ENCODE data around the gene SAMSN1. TPM values are rescaled to one million over a fixed set of nuclear protein-coding genes. Genes with fewer than 3 reads are reported as not detected.

Gene SAMSN1
- total RNA-seq, 2 donors from 2014 or later, result 1.4 TPM; not detected in 1

DNA sequence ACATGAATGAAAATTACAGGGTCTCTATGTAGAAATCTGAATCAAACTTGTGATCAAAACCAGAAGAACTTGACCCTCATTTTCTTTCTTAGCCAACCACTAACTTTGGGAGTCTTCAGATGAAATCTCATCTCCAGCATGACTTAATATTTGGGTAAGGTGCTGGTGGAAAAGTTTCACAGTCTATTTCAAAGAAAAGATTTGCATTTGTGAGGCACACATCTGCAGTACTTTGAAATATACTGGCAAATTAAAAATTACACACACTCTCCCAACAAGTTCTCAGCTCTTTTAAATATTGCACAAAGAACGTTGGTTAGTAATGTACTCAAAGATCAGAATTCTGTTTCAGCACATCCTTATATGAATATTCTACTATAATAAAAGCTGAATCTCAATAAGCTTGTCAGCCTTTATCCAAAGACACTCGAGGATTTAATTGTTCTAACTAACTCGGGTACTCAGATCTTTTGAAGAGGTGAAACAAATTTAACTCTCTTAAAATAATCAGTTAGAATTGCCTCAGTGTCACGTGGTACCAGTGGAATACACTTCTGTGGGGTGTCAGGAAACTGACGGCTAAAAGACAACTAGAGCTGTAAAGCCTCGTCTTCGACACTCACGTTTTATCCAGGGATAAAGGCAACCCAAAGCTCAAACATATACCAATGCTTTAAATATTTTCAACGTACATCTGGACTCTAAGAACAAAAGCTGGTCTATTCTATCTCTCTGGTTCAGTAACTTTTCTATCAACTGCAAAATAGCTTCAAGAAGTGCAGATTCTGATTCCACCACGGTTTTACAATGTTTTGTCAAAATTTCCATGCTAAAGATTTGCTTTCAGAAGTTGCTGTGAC lies 19.0 kb downstream of the SAMSN1 start:
- no peak overlapping the region for H3K4me3 ChIP-seq (ENCODE audit: low read length)
- H3K36me3 ChIP-seq (ENCODE audit: control insufficient read depth, insufficient read depth, low read length), result no peaks in the 10 kb centered on the region
- Mint-ChIP-seq H3K27ac (no peak overlapping the region), H3K9me3 (no peaks in the 10 kb centered on the region), H3K27me3 (ENCODE audit: insufficient read depth) (no peaks in the 10 kb centered on the region), H3K36me3 (ENCODE audit: low read depth) (no peaks in the 10 kb centered on the region), H3K4me3 (no peak overlapping the region), H3K4me1 (no peaks in the 10 kb centered on the region)
- H3K9ac ChIP-seq (ENCODE audit: extremely low read depth, low read length, poor library complexity, severe bottlenecking), result no peak overlapping the region
- no peaks in the 10 kb centered on the region for H3K9me3 ChIP-seq (ENCODE audit: control insufficient read depth, low read length)
- TF ChIP-seq, protein P1, sequence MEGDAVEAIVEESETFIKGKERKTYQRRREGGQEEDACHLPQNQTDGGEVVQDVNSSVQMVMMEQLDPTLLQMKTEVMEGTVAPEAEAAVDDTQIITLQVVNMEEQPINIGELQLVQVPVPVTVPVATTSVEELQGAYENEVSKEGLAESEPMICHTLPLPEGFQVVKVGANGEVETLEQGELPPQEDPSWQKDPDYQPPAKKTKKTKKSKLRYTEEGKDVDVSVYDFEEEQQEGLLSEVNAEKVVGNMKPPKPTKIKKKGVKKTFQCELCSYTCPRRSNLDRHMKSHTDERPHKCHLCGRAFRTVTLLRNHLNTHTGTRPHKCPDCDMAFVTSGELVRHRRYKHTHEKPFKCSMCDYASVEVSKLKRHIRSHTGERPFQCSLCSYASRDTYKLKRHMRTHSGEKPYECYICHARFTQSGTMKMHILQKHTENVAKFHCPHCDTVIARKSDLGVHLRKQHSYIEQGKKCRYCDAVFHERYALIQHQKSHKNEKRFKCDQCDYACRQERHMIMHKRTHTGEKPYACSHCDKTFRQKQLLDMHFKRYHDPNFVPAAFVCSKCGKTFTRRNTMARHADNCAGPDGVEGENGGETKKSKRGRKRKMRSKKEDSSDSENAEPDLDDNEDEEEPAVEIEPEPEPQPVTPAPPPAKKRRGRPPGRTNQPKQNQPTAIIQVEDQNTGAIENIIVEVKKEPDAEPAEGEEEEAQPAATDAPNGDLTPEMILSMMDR (conservative IDR thresholded peaks at IDR 0.05), result no peak
- WGBS, 2 experiments (ENCODE audit: insufficient coverage in 1 of 2, insufficient read length in 1 of 2), result 80 to 81% methylated on average over 9 to 10 of the region's 10 CpGs
- H3K27ac ChIP-seq (ENCODE audit: low read depth, low read length), result no peak overlapping the region
- no peaks in the 10 kb centered on the region for H3K4me1 ChIP-seq (ENCODE audit: control insufficient read depth, insufficient read depth, low read length)
- H3K27me3 ChIP-seq (ENCODE audit: control insufficient read depth, insufficient read depth, low read length, poor library complexity, severe bottlenecking), result no peaks in the 10 kb centered on the region
- no peak for DNase-seq

DNA sequence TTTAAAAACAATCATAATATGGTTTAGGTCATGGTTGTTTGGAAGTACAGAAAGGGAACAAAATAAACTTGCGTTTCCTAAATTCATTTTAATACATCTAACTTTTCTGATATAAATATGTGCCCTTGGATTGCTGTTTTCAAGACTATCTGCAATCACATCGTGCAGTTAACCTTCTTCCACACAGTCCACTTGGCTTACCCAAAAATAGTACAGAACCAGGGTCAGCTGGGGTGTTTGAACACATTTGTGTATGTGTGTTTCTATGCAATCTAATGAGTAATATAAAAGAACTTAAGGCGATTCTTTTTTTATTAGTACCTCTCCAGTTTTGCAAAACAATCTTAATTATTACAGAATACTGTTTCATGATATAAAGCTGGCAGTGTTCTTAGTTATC lies 19.9 kb downstream of the SAMSN1 start:
- Mint-ChIP-seq H3K4me3 (no peak overlapping the region), H3K27ac (no peak overlapping the region), H3K36me3 (ENCODE audit: low read depth) (no peaks in the 10 kb centered on the region), H3K4me1 (no peaks in the 10 kb centered on the region), H3K27me3 (ENCODE audit: insufficient read depth) (no peaks in the 10 kb centered on the region), H3K9me3 (no peaks in the 10 kb centered on the region)
- WGBS, 2 experiments (ENCODE audit: insufficient coverage in 1 of 2, insufficient read length in 1 of 2), result 75% methylated on average over 2 of the region's 3 CpGs; no CpG with 5 or more reads in 1 of the 2 experiments
- DNase-seq, result no peak
- TF ChIP-seq, protein P1 (conservative IDR thresholded peaks at IDR 0.05), result no peak
- Histone ChIP-seq H3K27ac (ENCODE audit: low read depth, low read length) (no peak overlapping the region), H3K27me3 (ENCODE audit: control insufficient read depth, insufficient read depth, low read length, poor library complexity, severe bottlenecking) (no peaks in the 10 kb centered on the region), H3K4me1 (ENCODE audit: control insufficient read depth, insufficient read depth, low read length) (no peaks in the 10 kb centered on the region), H3K9ac (ENCODE audit: extremely low read depth, low read length, poor library complexity, severe bottlenecking) (no peak overlapping the region), H3K4me3 (ENCODE audit: low read length) (no peak overlapping the region), H3K36me3 (ENCODE audit: control insufficient read depth, insufficient read depth, low read length) (no peaks in the 10 kb centered on the region), H3K9me3 (ENCODE audit: control insufficient read depth, low read length) (no peaks in the 10 kb centered on the region)

DNA sequence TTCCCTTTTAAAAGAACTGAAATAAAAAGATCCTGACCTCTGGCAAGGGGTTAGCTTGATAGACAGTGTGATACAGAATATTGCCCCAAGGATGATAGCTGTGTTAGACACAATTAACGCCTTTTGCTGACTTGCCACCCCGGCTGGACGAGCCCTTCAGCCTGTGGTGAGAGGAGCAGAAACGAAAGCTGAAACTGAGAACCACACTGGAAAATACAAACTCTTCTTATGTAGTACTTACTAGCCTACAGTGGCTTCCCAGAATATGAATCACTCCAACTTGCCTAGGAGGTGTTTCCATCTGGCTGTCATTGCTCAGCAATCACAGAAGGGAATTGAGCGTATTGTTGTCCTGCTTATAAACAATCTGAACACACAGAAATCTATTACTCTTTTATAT lies 22.9 kb downstream of the SAMSN1 start:
- Histone ChIP-seq H3K36me3 (ENCODE audit: control insufficient read depth, insufficient read depth, low read length) (no peaks in the 10 kb centered on the region), H3K27ac (ENCODE audit: low read depth, low read length) (peak overlapping the region; percentile 30), H3K9ac (ENCODE audit: extremely low read depth, low read length, poor library complexity, severe bottlenecking) (no peak overlapping the region), H3K4me1 (ENCODE audit: control insufficient read depth, insufficient read depth, low read length) (no peaks in the 10 kb centered on the region), H3K27me3 (ENCODE audit: control insufficient read depth, insufficient read depth, low read length, poor library complexity, severe bottlenecking) (no peaks in the 10 kb centered on the region), H3K4me3 (ENCODE audit: low read length) (no peak overlapping the region), H3K9me3 (ENCODE audit: control insufficient read depth, low read length) (no peaks in the 10 kb centered on the region)
- Mint-ChIP-seq H3K4me3 (no peak overlapping the region), H3K27ac (no peak overlapping the region), H3K27me3 (ENCODE audit: insufficient read depth) (no peaks in the 10 kb centered on the region), H3K36me3 (ENCODE audit: low read depth) (no peaks in the 10 kb centered on the region), H3K9me3 (no peaks in the 10 kb centered on the region), H3K4me1 (no peaks in the 10 kb centered on the region)
- DNase-seq, result no peak
- 96% methylated on average over 5 of the region's 5 CpGs; no CpG with 5 or more reads in 1 of the 2 experiments for WGBS, 2 experiments (ENCODE audit: insufficient coverage in 1 of 2, insufficient read length in 1 of 2)
- TF ChIP-seq, protein P1 (conservative IDR thresholded peaks at IDR 0.05), result no peak
